Measurements from ENCODE around the gene KIF2C. TPM values are rescaled to one million over a fixed set of nuclear protein-coding genes. Genes with fewer than 3 reads are reported as not detected.
"Not testable (repeated sequence)": the region's sequence is repeated elsewhere in the genome, so short reads cannot be mapped to it uniquely, and the experiment has no call there.

KIF2C gene
- total RNA-seq, 3 donors from 2014 or later, result 2.7 to 15.0 (median 4.1) TPM

DNA sequence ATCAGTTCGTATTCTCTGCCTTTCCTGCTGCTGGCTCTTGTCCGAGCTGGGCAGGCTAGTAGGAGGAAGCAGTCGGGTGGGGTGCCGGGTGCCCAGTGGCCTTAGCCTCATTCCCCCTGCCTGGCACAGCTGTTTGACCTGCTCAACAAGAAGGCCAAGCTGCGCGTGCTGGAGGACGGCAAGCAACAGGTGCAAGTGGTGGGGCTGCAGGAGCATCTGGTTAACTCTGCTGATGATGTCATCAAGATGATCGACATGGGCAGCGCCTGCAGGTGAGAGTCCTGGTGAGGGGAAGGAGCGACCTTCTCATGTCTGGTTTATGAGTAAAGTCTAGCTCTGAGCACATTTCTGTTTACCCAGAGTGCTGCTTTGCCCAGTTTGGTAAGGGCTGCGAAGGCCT lies 19.4 kb downstream of the KIF2C start:
- H3K36me3 ChIP-seq (ENCODE audit: low read depth), result no peaks in the 10 kb centered on the region
- no peak overlapping the region for H3K4me3 ChIP-seq
- DNase-seq, result no peak
- no peaks in the 10 kb centered on the region for H3K9me3 ChIP-seq
- intact Hi-C loops (cut with DNase I, micrococcal nuclease), result no loop called here
- TF ChIP-seq, protein P1, sequence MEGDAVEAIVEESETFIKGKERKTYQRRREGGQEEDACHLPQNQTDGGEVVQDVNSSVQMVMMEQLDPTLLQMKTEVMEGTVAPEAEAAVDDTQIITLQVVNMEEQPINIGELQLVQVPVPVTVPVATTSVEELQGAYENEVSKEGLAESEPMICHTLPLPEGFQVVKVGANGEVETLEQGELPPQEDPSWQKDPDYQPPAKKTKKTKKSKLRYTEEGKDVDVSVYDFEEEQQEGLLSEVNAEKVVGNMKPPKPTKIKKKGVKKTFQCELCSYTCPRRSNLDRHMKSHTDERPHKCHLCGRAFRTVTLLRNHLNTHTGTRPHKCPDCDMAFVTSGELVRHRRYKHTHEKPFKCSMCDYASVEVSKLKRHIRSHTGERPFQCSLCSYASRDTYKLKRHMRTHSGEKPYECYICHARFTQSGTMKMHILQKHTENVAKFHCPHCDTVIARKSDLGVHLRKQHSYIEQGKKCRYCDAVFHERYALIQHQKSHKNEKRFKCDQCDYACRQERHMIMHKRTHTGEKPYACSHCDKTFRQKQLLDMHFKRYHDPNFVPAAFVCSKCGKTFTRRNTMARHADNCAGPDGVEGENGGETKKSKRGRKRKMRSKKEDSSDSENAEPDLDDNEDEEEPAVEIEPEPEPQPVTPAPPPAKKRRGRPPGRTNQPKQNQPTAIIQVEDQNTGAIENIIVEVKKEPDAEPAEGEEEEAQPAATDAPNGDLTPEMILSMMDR (IDR thresholded peaks at IDR 0.05), result no peak
- ATAC-seq, result no peak
- H3K4me1 ChIP-seq (ENCODE audit: low read depth), result no peaks in the 10 kb centered on the region

DNA sequence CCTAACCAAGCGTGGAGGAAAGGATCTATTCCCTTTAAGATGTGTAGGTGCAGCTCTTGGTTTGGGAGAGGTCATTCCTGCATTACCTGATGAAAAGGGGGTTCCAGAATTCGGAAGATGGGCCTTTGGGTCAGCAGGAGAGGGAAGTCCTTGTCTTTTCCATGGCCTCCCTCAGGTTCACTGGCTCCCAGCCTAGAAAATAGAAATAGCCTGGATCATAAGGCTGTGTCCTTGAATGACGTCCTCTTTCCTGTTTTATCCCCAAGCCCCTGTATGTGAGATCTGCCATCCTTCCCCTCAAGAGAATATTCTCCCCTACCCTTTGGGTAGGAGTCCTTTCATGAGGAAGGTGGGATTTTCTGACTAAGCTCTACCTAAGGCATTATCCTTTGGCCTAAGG lies 21.2 kb downstream of the KIF2C start:
- TF ChIP-seq, protein P1 (IDR thresholded peaks at IDR 0.05), result no peak
- intact Hi-C loops (cut with DNase I, micrococcal nuclease), result no loop called here
- no peaks in the 10 kb centered on the region for H3K36me3 ChIP-seq (ENCODE audit: low read depth)
- ATAC-seq (no peak), DNase-seq (no peak)
- no peaks in the 10 kb centered on the region for H3K9me3 ChIP-seq
- H3K4me3 ChIP-seq, result no peak overlapping the region
- H3K4me1 ChIP-seq (ENCODE audit: low read depth), result no peaks in the 10 kb centered on the region

DNA sequence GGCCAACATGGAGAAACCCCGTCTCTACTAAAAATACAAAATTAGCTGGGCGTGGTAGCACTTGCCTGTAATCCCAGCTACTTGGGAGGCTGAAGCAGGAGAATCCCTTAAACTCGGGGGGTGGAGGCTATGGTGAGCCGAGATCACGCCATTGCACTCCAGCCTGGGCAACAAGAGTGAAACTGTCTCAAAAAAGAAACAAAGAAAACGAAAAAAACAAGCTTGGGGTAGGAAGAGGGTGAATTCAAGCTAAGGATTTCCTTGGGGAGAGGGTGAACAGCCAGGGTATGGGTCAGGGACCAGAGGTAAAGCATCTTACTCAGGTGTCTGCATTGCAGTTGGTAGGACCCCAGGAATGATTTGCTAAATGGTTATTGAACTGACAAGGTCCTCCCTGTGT lies 26.8 kb downstream of the KIF2C start:
- H3K9me3 ChIP-seq; ATAC-seq; DNase-seq; H3K4me1 ChIP-seq (ENCODE audit: low read depth); intact Hi-C loops (cut with DNase I, micrococcal nuclease); H3K36me3 ChIP-seq (ENCODE audit: low read depth); H3K4me3 ChIP-seq: not testable (repeated sequence)

DNA sequence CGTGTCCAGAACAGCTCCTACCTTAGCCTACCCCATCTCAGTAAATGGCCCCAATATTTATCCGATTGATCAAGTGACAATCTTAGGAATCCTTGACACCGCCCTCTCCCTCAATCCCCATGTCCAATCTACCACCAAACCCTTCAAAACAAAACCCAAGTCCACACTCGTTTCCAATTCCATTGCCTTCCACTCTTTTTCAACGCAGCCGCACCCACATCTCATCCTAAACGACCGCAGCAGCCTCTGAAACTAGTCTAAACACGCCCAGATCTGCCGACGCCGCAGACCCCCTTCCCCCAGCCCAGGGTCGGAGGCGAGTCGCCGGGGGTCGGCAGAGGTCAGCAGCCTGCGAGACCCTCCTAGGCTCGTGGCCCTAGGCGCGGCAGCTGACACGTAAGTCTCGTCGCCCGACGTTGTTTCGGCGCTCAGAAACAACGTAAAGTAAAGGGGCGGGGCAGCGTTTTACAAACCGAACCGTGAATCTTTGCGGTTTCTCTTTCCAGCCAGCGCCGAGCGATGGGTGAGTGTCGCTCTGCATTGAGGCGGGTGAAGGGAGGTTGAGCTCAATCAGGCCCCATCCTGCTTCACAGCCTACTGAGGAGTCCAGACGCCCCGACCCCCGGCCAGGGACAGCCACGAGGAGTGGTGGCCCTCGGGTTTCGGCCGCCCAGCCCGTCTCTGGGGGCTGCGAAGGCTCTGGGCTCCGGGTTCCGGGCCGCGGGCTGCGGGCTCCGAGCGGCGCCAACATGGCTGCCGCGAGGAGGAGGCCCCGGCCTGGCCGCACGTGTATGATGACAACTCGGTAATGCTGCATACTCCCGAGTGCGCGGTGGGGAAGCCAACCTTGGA lies 35.7 kb downstream of the KIF2C start, which contains the start of gene RPS8:
TSS of gene RPS8 (plus strand) at position 463 of the 852 bp plus-strand sequence. CDS start at position 520, 57 bp downstream.
- peaks cover 19% of the 10 kb centered on the region for H3K4me1 ChIP-seq (ENCODE audit: low read depth)
- DNase-seq, result peak; percentile 92 to 97 (median 93)
- no peaks in the 10 kb centered on the region for H3K36me3 ChIP-seq (ENCODE audit: low read depth)
- H3K4me3 ChIP-seq, result peak within 1 kb of the TSS; percentile 88
- TF ChIP-seq, protein P1 (IDR thresholded peaks at IDR 0.05), result no peak
- ATAC-seq, result peak; percentile 94
- no peaks in the 10 kb centered on the region for H3K9me3 ChIP-seq
- intact Hi-C loops (cut with DNase I, micrococcal nuclease), result no loop called here

DNA sequence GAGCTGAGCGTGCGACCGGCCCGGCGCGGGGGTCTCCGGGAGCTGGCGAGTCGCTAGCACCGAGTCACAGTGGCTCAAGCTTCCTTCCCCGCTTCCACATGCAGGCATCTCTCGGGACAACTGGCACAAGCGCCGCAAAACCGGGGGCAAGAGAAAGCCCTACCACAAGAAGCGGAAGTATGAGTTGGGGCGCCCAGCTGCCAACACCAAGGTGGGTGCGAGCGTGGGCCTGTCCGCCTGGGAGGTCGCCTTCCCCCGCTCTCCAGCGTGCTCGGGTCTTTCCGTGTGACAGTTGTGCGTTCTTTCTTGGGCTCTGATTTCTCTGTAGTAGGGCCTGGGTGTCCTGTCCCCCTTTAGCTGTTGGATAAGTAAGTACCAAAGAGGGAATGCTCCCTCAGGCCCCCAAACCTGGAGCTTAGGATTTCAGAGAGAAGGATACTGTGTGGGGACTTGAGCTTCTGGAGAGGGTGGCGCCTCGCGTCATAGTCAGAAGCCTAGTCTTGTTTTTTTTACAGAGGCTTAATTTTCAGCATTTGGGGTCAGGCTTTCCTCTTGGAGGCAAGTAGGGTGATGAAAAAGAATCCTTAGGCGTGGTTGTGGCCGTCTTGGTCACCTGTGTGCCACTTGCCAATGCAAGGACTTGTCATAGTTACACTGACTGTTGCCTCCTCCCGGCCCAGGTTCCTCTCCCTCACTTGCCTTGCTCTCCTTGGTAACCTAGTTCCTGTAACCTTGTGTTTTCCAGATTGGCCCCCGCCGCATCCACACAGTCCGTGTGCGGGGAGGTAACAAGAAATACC lies 36.5 kb downstream of the KIF2C start:
- intact Hi-C loops (cut with DNase I, micrococcal nuclease), result no loop called here
- peak in 2 of 3 donors; percentile 51 to 75 for DNase-seq
- Histone ChIP-seq H3K9me3 (no peaks in the 10 kb centered on the region), H3K36me3 (ENCODE audit: low read depth) (no peaks in the 10 kb centered on the region), H3K4me3 (peak overlapping the region; percentile 88), H3K4me1 (ENCODE audit: low read depth) (peaks cover 19% of the 10 kb centered on the region)
- peak; percentile 44 for ATAC-seq
- TF ChIP-seq, protein P1 (IDR thresholded peaks at IDR 0.05), result no peak

DNA sequence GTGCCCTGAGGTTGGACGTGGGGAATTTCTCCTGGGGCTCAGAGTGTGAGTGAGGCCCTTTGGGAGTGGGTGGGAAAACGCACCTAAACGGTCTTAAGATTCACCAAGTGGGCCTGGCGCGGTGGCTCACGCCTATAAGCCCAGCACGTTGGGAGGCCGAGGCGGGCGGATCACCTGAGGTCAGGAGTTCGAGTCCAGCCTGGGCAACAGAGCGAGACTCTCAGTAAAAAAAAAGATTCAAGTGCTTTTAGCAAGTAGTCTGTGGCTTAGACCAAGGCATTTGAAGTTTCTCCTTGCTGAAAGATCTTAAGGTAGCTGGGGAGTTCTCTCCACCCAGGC lies 37.1 kb downstream of the KIF2C start:
- ATAC-seq (no peak), DNase-seq (no peak)
- Histone ChIP-seq H3K4me3 (no peak overlapping the region), H3K4me1 (ENCODE audit: low read depth) (peaks cover 19% of the 10 kb centered on the region), H3K36me3 (ENCODE audit: low read depth) (no peaks in the 10 kb centered on the region), H3K9me3 (no peaks in the 10 kb centered on the region)
- intact Hi-C loops (cut with DNase I, micrococcal nuclease), result no loop called here
- TF ChIP-seq, protein P1 (IDR thresholded peaks at IDR 0.05), result no peak
